T follicular helper cell (primary cell): Measurements from ENCODE around the gene APOC1.
"Not testable (repeated sequence)": the region's sequence is repeated elsewhere in the genome, so short reads cannot be mapped to it uniquely, and the experiment has no call there.

ENCODE experiments used
- DNase-seq: peaks from one replicate; pipeline ENCODE4 v3.0.0-alpha.2; 2020; ENCODE audit warnings: low read depth

The APOC1 gene

DNA sequence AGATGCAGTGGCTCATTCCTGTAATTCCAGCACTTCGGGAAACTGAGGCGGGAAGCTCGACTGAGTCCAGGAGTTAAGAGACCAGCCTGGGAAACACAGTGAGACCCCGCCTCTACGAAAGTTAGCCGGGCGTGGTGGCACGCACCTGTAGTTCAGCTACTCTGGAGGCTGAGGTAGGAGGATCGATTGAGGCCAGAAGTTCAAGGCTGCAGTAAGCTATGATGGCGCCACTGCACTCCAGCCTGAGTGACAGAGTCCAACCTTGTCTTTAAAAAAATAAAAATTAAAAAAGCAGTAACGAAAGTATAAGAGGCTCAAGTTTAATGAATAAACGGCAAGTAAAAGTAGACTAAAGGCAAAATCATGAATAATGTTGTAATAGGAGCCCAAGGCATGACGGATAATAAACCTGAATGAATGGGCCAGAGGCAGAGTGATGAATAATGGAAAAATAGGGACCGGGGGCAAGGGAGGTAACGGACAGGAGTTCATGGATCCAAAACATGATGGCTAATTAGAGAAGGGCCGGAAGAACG is 24.5 kb upstream of the APOC1 start:
- no peak for DNase-seq

DNA sequence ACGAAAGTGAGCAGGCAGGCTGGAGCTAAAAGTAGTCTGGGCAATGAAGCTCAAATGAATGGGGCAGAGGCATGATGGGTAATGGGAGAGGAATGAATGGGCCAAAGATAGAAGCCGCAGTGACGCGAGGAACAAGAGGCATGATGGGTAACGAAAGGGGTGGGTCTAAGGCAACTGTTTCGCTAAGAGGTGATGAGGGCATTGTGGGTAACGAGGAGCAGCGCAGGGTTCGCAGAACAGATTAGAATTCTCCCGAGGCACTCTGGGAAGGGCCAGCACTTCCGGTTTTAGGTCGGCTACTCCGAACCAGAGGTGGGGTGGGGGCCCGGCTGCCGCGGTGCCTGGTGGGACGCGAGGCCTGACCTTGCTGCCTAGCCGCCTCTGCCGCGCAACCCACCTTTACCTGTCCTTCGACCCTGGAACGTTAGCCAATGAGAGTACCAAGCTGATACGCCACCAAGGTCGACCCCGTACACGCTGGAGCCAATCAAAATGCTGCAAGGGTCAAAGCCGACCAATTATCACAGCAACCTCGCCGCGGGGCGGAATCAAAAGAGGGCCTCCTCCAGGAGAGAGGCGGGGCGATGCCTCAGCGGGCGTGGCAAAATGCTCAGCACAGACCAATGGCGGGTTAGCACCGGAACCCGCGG is 23.9 kb upstream of the APOC1 start:
- DNase-seq, result no peak

DNA sequence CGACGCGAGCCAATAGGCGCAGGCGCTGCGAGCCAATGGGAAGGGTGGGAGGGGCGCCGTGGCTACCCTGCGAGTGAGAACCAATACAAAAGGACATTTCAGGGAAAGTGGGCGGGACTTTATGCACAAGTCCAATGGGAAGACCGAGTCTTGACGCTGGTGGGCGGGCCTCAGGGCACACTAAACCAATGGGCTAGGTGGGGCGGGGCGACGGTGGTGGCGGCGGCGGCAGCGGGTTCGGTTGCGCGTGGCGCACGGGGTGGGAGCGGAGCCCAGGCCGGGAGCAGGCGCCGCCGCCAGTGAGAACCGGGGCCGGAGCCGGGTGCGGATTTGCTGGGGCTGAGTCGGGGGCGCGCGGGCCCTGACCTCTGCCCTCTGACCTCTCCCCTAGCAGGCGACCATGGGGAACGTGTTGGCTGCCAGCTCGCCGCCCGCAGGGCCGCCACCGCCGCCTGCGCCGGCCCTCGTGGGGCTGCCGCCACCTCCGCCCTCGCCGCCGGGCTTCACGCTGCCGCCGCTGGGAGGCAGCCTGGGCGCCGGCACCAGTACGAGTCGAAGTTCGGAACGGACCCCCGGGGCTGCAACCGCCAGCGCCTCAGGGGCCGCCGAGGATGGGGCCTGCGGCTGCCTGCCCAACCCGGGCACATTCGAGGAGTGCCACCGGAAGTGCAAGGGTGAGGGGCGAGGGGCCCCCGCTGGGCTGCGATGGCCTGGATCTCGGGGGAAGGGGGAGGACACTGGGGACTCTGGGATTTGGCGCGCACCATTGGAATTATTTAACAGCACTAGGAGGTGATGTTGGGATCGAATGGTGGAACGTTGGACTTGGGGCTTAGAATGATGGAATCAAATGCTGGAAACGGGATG is 23.2 kb upstream of the APOC1 start, which contains the start of gene TOMM40:
Gene TOMM40 (plus strand): TSS at position 239 of the 867 bp plus-strand sequence. CDS start 162 bp downstream, at position 401.
- DNase-seq, result peak; percentile 100

DNA sequence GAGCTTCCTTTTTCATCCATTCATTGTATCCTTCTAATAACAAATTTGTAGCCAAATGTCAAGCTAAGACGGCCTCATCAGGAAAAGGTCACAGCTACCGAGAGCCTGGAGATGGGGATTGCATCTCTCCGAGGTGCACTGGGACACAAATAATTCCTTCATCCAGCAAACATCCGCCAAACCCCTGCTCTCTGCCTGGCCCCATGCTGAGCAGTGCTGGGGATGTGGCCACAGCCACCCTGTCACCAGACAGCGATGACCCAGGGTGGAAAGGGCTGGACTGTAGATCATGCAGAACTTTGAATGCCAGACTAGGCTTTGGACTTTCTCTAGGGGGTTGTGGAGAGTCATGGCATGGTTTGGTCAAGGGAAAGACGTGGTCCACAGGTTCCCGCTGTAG is 21.5 kb upstream of the APOC1 start:
- DNase-seq, result no peak

DNA sequence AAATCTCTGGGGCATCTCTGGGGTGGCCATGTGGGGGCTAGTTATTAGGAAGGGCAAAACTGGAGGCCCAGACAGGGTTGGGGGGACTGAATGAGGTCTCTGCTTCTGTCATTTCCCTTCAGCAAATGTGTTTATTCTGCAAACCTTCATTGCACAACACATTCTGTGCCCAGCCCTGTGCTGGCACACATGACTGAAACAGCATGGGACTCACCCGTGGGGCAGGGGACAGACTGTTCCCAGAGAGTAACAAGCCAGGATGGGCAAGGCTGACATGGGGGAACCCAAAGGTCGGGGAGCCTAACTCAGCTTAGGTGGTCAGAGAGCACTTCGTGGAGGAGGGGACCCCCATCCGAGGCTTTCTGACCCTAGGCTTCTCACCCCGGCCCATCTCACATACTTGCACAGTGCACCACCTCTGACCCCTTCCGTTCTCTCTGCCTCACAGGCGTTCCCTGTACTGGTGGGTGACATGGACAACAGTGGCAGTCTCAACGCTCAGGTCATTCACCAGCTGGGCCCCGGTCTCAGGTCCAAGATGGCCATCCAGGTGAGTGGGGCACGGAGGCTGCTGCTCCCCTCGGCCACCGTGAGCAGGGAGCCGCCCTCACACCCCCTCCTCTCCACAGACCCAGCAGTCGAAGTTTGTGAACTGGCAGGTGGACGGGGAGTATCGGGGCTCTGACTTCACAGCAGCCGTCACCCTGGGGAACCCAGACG is 20.9 kb upstream of the APOC1 start:
- no peak for DNase-seq

DNA sequence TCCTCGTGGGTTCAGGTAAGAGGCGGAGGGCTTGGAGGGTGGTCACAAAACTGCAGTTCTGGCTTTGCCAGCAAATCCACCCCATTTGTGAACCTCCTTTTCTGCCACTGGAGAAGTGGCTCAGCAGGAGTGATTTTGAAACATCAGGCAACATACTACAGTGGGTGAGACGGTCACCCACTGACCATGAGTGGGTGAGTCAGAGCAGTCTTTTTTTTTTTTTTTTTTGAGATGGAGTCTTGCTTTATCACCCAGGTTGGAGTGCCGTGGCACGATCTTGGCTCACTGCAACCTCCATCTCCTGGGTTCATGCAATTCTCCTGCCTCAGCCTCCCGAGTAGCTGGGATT is 20.4 kb upstream of the APOC1 start:
- no peak for DNase-seq

DNA sequence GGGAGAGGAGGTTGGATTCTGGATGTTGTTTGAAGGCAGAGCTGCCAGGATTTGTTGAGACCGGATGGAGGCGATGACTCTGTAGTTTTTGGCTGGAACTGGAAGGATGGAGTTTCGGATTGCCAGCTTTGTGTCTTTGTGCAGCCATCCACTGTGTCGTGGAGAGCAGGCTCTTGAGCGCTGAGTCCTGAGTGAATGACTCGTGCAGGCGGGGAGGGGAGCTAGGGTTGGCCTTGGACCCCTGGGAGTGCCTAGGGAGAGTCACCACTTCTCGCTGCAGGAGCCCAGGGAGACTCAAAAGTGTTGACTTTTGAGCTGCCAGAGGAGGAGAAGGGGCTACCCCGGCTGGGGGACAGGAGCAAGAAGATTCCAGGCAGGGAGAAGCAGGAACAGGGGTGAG is 19.5 kb upstream of the APOC1 start:
- no peak for DNase-seq

DNA sequence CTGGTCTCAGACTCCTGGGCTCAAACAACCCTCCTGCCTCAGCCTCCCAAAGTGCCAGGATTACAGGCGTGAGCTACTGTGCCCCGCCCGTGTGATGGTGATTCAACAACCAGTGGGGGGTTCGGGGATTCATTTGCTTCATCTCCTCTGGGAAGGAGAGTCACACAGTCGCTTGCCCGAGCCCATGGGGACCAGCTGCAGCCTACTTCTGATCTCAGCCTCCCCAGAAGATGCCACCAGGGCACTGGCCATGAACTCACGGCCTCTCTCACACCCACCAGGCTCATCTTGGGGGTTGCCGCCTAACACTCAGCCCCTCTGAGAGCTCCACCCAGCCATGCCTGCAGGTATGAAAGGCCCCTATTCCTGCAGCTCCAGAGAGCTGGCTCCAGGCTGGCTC is 16.6 kb upstream of the APOC1 start:
- no peak for DNase-seq

DNA sequence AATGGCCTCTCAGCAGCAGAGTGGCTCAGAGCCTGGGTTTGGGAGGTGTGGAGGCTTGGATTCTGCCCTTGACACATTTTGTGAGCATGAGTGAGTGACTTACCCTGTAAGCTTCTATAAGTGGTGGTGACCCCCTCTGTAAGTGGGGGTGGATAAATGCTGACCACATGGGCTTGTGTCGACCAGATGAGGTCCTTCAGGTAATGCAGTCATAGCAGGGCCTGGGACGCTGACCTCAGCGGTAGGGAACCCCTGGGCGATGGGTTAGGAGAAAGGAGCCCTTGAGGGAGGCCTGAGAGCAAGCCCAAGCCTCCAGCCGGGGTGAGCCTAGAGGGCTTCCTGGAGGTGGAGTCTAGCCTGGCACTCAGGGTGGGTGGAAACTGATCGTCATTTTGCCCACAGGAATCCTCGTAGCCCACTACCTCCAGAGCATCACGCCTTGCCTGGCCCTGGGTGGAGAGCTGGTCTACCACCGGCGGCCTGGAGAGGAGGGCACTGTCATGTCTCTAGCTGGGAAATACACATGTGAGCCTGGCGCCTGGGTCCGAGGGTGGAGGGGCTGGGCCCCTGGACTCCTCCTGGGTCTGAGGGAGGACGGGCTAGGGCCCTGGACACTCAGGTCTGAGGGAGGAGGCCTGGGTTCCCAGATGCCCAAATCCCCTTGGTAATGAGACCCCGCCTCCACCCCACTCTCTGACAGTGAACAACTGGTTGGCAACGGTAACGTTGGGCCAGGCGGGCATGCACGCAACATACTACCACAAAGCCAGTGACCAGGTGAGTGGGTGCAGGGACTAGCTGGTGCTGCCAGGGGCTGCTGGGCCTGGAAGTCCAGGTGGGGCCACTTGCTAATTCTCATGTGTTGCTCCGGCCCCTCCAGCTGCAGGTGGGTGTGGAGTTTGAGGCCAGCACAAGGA is 13.8 kb upstream of the APOC1 start:
- no peak for DNase-seq

DNA sequence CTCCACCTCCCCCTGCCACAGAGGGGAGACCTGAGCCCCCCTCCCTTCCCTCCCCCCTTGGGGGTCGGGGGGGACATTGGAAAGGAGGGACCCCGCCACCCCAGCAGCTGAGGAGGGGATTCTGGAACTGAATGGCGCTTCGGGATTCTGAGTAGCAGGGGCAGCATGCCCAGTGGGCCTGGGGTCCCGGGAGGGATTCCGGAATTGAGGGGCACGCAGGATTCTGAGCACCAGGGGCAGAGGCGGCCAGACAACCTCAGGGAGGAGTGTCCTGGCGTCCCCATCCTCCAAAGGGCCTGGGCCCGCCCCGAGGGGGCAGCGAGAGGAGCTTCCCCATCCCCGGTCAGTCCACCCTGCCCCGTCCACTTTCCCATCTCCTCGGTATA is 11.2 kb upstream of the APOC1 start:
- DNase-seq, result no peak

DNA sequence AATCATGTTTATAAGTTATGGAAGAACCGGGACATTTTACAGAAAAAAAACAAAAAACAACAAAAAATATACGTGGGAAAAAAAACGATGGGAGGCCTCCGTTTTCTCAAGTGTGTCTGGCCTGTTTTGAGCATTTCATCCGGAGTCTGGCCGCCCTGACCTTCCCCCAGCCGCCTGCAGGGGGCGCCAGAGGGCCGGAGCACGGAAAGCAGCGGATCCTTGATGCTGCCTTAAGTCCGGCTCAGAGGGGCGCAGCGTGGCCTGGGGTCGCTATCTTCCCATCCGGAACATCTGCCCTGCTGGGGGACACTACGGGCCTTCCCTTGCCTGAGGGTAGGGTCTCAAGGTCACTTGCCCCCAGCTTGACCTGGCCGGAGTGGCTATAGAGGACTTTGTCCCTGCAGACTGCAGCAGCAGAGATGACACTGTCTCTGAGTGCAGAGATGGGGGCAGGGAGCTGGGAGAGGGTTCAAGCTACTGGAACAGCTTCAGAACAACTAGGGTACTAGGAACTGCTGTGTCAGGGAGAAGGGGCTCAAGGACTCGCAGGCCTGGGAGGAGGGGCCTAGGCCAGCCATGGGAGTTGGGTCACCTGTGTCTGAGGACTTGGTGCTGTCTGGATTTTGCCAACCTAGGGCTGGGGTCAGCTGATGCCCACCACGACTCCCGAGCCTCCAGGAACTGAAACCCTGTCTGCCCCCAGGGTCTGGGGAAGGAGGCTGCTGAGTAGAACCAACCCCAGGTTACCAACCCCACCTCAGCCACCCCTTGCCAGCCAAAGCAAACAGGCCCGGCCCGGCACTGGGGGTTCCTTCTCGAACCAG is 10.6 kb upstream of the APOC1 start:
- DNase-seq, result peak; percentile 59

DNA sequence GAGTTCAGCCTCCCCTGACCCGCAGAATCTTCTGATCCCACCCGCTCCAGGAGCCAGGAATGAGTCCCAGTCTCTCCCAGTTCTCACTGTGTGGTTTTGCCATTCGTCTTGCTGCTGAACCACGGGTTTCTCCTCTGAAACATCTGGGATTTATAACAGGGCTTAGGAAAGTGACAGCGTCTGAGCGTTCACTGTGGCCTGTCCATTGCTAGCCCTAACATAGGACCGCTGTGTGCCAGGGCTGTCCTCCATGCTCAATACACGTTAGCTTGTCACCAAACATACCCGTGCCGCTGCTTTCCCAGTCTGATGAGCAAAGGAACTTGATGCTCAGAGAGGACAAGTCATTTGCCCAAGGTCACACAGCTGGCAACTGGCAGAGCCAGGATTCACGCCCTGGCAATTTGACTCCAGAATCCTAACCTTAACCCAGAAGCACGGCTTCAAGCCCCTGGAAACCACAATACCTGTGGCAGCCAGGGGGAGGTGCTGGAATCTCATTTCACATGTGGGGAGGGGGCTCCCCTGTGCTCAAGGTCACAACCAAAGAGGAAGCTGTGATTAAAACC is 9.9 kb upstream of the APOC1 start:
- DNase-seq, result no peak

DNA sequence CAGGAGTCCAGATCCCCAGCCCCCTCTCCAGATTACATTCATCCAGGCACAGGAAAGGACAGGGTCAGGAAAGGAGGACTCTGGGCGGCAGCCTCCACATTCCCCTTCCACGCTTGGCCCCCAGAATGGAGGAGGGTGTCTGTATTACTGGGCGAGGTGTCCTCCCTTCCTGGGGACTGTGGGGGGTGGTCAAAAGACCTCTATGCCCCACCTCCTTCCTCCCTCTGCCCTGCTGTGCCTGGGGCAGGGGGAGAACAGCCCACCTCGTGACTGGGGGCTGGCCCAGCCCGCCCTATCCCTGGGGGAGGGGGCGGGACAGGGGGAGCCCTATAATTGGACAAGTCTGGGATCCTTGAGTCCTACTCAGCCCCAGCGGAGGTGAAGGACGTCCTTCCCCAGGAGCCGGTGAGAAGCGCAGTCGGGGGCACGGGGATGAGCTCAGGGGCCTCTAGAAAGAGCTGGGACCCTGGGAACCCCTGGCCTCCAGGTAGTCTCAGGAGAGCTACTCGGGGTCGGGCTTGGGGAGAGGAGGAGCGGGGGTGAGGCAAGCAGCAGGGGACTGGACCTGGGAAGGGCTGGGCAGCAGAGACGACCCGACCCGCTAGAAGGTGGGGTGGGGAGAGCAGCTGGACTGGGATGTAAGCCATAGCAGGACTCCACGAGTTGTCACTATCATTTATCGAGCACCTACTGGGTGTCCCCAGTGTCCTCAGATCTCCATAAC is 8.8 kb upstream of the APOC1 start, which contains the start of gene APOE:
Gene APOE (plus strand): TSS at position 360 of the 724 bp plus-strand sequence. CDS start 829 bp downstream, outside the sequence.
- DNase-seq, result no peak

DNA sequence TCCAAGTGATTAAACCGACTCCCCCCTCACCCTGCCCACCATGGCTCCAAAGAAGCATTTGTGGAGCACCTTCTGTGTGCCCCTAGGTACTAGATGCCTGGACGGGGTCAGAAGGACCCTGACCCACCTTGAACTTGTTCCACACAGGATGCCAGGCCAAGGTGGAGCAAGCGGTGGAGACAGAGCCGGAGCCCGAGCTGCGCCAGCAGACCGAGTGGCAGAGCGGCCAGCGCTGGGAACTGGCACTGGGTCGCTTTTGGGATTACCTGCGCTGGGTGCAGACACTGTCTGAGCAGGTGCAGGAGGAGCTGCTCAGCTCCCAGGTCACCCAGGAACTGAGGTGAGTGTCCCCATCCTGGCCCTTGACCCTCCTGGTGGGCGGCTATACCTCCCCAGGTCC is 6.8 kb upstream of the APOC1 start:
- no peak for DNase-seq

DNA sequence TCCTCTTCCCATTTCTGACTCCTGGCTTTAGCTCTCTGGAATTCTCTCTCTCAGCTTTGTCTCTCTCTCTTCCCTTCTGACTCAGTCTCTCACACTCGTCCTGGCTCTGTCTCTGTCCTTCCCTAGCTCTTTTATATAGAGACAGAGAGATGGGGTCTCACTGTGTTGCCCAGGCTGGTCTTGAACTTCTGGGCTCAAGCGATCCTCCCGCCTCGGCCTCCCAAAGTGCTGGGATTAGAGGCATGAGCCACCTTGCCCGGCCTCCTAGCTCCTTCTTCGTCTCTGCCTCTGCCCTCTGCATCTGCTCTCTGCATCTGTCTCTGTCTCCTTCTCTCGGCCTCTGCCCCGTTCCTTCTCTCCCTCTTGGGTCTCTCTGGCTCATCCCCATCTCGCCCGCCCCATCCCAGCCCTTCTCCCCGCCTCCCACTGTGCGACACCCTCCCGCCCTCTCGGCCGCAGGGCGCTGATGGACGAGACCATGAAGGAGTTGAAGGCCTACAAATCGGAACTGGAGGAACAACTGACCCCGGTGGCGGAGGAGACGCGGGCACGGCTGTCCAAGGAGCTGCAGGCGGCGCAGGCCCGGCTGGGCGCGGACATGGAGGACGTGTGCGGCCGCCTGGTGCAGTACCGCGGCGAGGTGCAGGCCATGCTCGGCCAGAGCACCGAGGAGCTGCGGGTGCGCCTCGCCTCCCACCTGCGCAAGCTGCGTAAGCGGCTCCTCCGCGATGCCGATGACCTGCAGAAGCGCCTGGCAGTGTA is 6.2 kb upstream of the APOC1 start:
- no peak for DNase-seq

DNA sequence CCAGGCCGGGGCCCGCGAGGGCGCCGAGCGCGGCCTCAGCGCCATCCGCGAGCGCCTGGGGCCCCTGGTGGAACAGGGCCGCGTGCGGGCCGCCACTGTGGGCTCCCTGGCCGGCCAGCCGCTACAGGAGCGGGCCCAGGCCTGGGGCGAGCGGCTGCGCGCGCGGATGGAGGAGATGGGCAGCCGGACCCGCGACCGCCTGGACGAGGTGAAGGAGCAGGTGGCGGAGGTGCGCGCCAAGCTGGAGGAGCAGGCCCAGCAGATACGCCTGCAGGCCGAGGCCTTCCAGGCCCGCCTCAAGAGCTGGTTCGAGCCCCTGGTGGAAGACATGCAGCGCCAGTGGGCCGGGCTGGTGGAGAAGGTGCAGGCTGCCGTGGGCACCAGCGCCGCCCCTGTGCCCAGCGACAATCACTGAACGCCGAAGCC is 5.6 kb upstream of the APOC1 start:
- no peak for DNase-seq

DNA sequence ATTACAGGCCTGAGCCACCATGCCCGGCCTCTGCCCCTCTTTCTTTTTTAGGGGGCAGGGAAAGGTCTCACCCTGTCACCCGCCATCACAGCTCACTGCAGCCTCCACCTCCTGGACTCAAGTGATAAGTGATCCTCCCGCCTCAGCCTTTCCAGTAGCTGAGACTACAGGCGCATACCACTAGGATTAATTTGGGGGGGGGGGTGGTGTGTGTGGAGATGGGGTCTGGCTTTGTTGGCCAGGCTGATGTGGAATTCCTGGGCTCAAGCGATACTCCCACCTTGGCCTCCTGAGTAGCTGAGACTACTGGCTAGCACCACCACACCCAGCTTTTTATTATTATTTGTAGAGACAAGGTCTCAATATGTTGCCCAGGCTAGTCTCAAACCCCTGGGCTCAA is 4.6 kb upstream of the APOC1 start:
- DNase-seq, result no peak

DNA sequence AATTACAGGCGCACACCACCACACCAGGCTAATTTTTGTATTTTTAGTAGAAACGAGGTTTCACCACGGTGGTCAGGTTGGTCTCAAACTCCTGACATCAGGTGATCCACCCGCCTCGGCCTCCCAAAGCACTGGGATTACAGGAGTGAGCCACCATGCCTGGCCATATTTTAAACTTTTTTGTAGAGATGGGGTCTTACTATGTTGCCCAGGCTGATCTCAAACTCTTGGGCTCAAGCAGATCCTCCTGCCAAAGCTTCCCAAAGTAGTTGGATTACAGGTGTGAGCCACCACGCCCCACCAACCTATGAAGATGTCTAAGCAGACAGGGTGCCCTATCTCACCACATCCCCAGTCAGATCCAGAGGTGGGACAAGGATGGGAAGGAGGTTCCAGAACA is 2.5 kb upstream of the APOC1 start:
- not testable (repeated sequence) for DNase-seq

DNA sequence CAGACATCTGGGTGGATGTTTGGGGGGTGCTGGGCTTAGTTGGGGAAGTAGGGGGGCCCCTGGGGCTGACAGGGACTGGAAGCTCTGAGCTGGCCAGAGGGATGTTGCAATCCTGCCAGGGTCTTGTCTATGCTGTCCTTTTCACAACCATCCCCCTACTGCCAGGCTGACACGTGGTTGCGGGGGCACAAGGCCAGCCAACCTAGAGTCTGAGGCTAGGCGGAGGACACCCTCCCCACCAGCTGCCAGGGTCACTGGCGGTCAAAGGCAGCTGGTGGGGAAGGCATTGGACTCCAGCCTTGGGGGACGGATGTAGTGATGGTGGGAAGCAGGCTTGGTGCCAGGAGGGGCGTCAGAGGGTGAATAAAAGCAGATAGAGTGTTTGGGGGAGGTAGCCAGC is 1.6 kb upstream of the APOC1 start:
- DNase-seq, result no peak
